KBM-7 (cell line): Measurements from ENCODE around the gene LACTBL1.
"Not testable (repeated sequence)": the region's sequence is repeated elsewhere in the genome, so short reads cannot be mapped to it uniquely, and the experiment has no call there.

Experiments used
- DNase-seq: peaks from one replicate; pipeline ENCODE4 v3.0.0-alpha.2; 2015
- in situ Hi-C: fragments of 300-500 bp; cut with MboI; formaldehyde crosslinking; loops from 2 replicates; pipeline ENCODE4 v1.14.3; 2020; ENCODE audit warnings: low sequenced_read_pairs, low pct_unique_long_range_greater_than_20kb, mixed read lengths

Gene LACTBL1

GRCh38 chr1:22972760-22973159 is at the start of gene LACTBL1:
LACTBL1 (minus strand) TSS chr1:22972866; CDS start chr1:22972316, 550 bp downstream.
- DNase-seq: no peak
- in situ Hi-C loops: loop anchor here (10.0 kb wide), 1 partner anchor 122 kb away; no protein-coding TSS in a partner anchor

GRCh38 chr1:23021834-23022233 is 49.2 kb upstream of the LACTBL1 start:
- no peak for DNase-seq
- in situ Hi-C loops: no loop called here

- in situ Hi-C loops: no loop called here
- DNase-seq: peak; percentile 27
Observed at GRCh38 chr1:23020706-23021405, 48.2 kb upstream of the LACTBL1 start.

GRCh38 chr1:23019863-23020625 is 47.4 kb upstream of the LACTBL1 start:
- in situ Hi-C loops: no loop called here
- peak; percentile 67 for DNase-seq

GRCh38 chr1:23019094-23019862 is 46.6 kb upstream of the LACTBL1 start, which contains the start of gene KDM1A:
KDM1A (plus strand) TSS chr1:23019468; CDS start chr1:23019597, 129 bp downstream.
- DNase-seq: peak; percentile 96
- in situ Hi-C loops: no loop called here

GRCh38 chr1:23018661-23019093 is 46.0 kb upstream of the LACTBL1 start:
- no peak for DNase-seq
- in situ Hi-C loops: no loop called here

- in situ Hi-C loops: no loop called here
- DNase-seq: peak; percentile 23
Observed at GRCh38 chr1:23013657-23014056, 41.0 kb upstream of the LACTBL1 start.

GRCh38 chr1:23010025-23010424 is 37.4 kb upstream of the LACTBL1 start:
- in situ Hi-C loops, DNase-seq: not testable (repeated sequence)

- in situ Hi-C loops: no loop called here
- DNase-seq: no peak
Observed at GRCh38 chr1:23008901-23009300, 36.2 kb upstream of the LACTBL1 start.

- in situ Hi-C loops: no loop called here
- no peak for DNase-seq
Observed at GRCh38 chr1:23007106-23007505, 34.4 kb upstream of the LACTBL1 start.

- DNase-seq, in situ Hi-C loops: not testable (repeated sequence)
Observed at GRCh38 chr1:23004769-23005168, 32.1 kb upstream of the LACTBL1 start.

- no peak for DNase-seq
- in situ Hi-C loops: no loop called here
Observed at GRCh38 chr1:23004112-23004511, 31.4 kb upstream of the LACTBL1 start.

GRCh38 chr1:23002218-23002617 is 29.6 kb upstream of the LACTBL1 start:
- in situ Hi-C loops, DNase-seq: not testable (repeated sequence)

GRCh38 chr1:23000133-23000532 is 27.5 kb upstream of the LACTBL1 start:
- DNase-seq, in situ Hi-C loops: not testable (repeated sequence)

- DNase-seq: not testable (repeated sequence)
- in situ Hi-C loops: loop anchor here (25.0 kb wide), 1 partner anchor 190 kb away; no protein-coding TSS in a partner anchor
Observed at GRCh38 chr1:22997528-22997927, 24.9 kb upstream of the LACTBL1 start.

- in situ Hi-C loops: loop anchor here (25.0 kb wide), 1 partner anchor 192 kb away; no protein-coding TSS in a partner anchor
- DNase-seq: no peak
Observed at GRCh38 chr1:22995774-22996173, 23.1 kb upstream of the LACTBL1 start.

- DNase-seq: not testable (repeated sequence)
- in situ Hi-C loops: loop anchor here (25.0 kb wide), 1 partner anchor 194 kb away; no protein-coding TSS in a partner anchor
Observed at GRCh38 chr1:22993220-22993795, 20.6 kb upstream of the LACTBL1 start.

- in situ Hi-C loops: loop anchor here (25.0 kb wide), 1 partner anchor 195 kb away; no protein-coding TSS in a partner anchor
- not testable (repeated sequence) for DNase-seq
Observed at GRCh38 chr1:22992384-22992783, 19.7 kb upstream of the LACTBL1 start.

- in situ Hi-C loops: loop anchor here (25.0 kb wide), 1 partner anchor 203 kb away; no protein-coding TSS in a partner anchor
- DNase-seq: no peak
Observed at GRCh38 chr1:22983944-22984343, 11.3 kb upstream of the LACTBL1 start.
